ENCODE results near the gene ARSI.

The ARSI gene

GRCh38 chr5:150305557-150305956 lies 2.9 kb upstream of the ARSI start:
- no peak for DNase-seq

GRCh38 chr5:150305095-150305494 lies 2.4 kb upstream of the ARSI start:
- no peak for DNase-seq

- no peak for DNase-seq
These were observed 1.9 kb upstream of the ARSI start for GRCh38 chr5:150304481-150305081.

- DNase-seq = no peak
These were observed 1.1 kb upstream of the ARSI start for GRCh38 chr5:150303660-150304386.

- no peak for DNase-seq
These were observed 438 bp upstream of the ARSI start for GRCh38 chr5:150303070-150303615.

- no peak for DNase-seq
These were observed 804 bp downstream of the ARSI start for GRCh38 chr5:150301901-150302300.

GRCh38 chr5:150301170-150301505 lies 1.6 kb downstream of the ARSI start:
- no peak for DNase-seq

- no peak for DNase-seq
These were observed 2.1 kb downstream of the ARSI start for GRCh38 chr5:150300496-150301169.

- DNase-seq = no peak
These were observed 3.0 kb downstream of the ARSI start for GRCh38 chr5:150299571-150300327.

GRCh38 chr5:150298701-150299451 lies 3.8 kb downstream of the ARSI start:
- no peak for DNase-seq

GRCh38 chr5:150297934-150298595 lies 4.6 kb downstream of the ARSI start:
- DNase-seq = no peak

- no peak for DNase-seq
These were observed 5.3 kb downstream of the ARSI start for GRCh38 chr5:150297236-150297890.

GRCh38 chr5:150296496-150296895 lies 6.2 kb downstream of the ARSI start:
- no peak for DNase-seq

GRCh38 chr5:150295741-150296486 lies 6.8 kb downstream of the ARSI start:
- DNase-seq = no peak

GRCh38 chr5:150295172-150295634 lies 7.5 kb downstream of the ARSI start:
- no peak for DNase-seq

- no peak for DNase-seq
These were observed 8.1 kb downstream of the ARSI start for GRCh38 chr5:150294551-150295071.

- DNase-seq = no peak
These were observed 9.4 kb downstream of the ARSI start for GRCh38 chr5:150293091-150293941.

GRCh38 chr5:150291388-150292385 lies 11.0 kb downstream of the ARSI start:
- DNase-seq = no peak

Measured in effector CD4-positive, alpha-beta T cell (primary cell).